NB4 (cell line): ENCODE measurements around the gene ZNF296.

Experiments
- DNase-seq: peaks from one replicate; pipeline ENCODE4 v3.0.0; 2010; ENCODE audit warnings: low read depth
- H3K4me3 ChIP-seq: one replicate; pipeline ENCODE4 v1.5.1; 2011; ENCODE audit warnings: mild to moderate bottlenecking, low read depth, low read length, moderate library complexity
- CTCF ChIP-seq: IDR thresholded peaks from one replicate; pipeline ENCODE4 v1.5.1; 2012; ENCODE audit warnings: low read depth, low read length
- MAX ChIP-seq: IDR thresholded peaks from 2 replicates; pipeline ENCODE4 v1.6.1; 2011; ENCODE audit warnings: low read depth, low read length
- MYC ChIP-seq: IDR thresholded peaks from 2 replicates; pipeline ENCODE4 v1.6.1; 2011; ENCODE audit warnings: low read depth, low read length
- POLR2A ChIP-seq: IDR thresholded peaks from 2 replicates; pipeline ENCODE4 v1.6.1; 2011; ENCODE audit warnings: mild to moderate bottlenecking; ENCODE audit not compliant: insufficient read length; ENCODE audit errors: extremely low read depth

Gene ZNF296

GRCh38 chr19:45076029-45076850 lies at the start of gene ZNF296:
Gene ZNF296 (minus strand): TSS chr19:45076478. CDS start chr19:45076373, 105 bp downstream.
- TF ChIP-seq CTCF (no peak), MYC (peak; percentile 89), POLR2A (peak; percentile 48), MAX (peak; percentile 84)
- peak; percentile 84 for DNase-seq
- peak within 1 kb of the TSS; percentile 68 for H3K4me3 ChIP-seq

- DNase-seq: no peak
- no peak overlapping the region for H3K4me3 ChIP-seq
- no peak for TF ChIP-seq CTCF
- TF ChIP-seq MAX: no peak
- TF ChIP-seq POLR2A: no peak
- TF ChIP-seq MYC: no peak
Measured at GRCh38 chr19:45125360-45125759, 49.1 kb upstream of the ZNF296 start.

GRCh38 chr19:45124021-45124420 lies 47.7 kb upstream of the ZNF296 start:
- H3K4me3 ChIP-seq: no peak overlapping the region
- TF ChIP-seq POLR2A (no peak), CTCF (no peak), MAX (no peak), MYC (no peak)
- no peak for DNase-seq

- TF ChIP-seq MAX: no peak
- no peak for TF ChIP-seq CTCF
- TF ChIP-seq MYC: no peak
- no peak for TF ChIP-seq POLR2A
- no peak for DNase-seq
- no peak overlapping the region for H3K4me3 ChIP-seq
Measured at GRCh38 chr19:45123440-45123850, 47.2 kb upstream of the ZNF296 start.

- TF ChIP-seq MAX: no peak
- TF ChIP-seq MYC: no peak
- H3K4me3 ChIP-seq: no peak overlapping the region
- no peak for DNase-seq
Measured at GRCh38 chr19:45122832-45123231, 46.6 kb upstream of the ZNF296 start.

- TF ChIP-seq POLR2A (no peak), CTCF (no peak), MAX (no peak), MYC (no peak)
- no peak for DNase-seq
- H3K4me3 ChIP-seq: no peak overlapping the region
Measured at GRCh38 chr19:45121827-45122345, 45.6 kb upstream of the ZNF296 start.
